GM23338 (cell line): ENCODE results near the gene CLSTN2. TPM values are rescaled to one million over a fixed set of nuclear protein-coding genes. Genes with fewer than 3 reads are reported as not detected.

ENCODE experiments used
- ATAC-seq: fragments of 200-7000 bp; cut with Tn5 transposase; 3 replicates; pipeline ENCODE4 v1.9.1; 2020
- DNase-seq: peaks from one replicate; pipeline ENCODE4 v3.0.0-alpha.2; 2015; ENCODE audit warnings: low spot score
- H2AFZ ChIP-seq: fragments of 200-600 bp; sonication (generic); 2 replicates; pipeline ENCODE4 v1.8.0; 2016; ENCODE audit warnings: antibody characterized with exemption, mild to moderate bottlenecking, moderate library complexity
- H3F3A ChIP-seq: fragments of 200-600 bp; sonication (generic); replicated peaks from 2 replicates; pipeline ENCODE4 v1.8.0; 2017; ENCODE audit warnings: antibody characterized with exemption, mixed run types, low read depth
- H3K27ac ChIP-seq: fragments of 200-600 bp; sonication (generic); 2 replicates; pipeline ENCODE4 v1.6.1; 2016; ENCODE audit warnings: low read depth
- H3K27me3 ChIP-seq: fragments of 200-600 bp; sonication (generic); 2 replicates; pipeline ENCODE4 v1.8.0; 2016; ENCODE audit warnings: mild to moderate bottlenecking, mixed run types, moderate library complexity; ENCODE audit not compliant: insufficient read depth
- H3K36me3 ChIP-seq: fragments of 200-600 bp; sonication (generic); 2 replicates; pipeline ENCODE4 v1.8.0; 2016; ENCODE audit warnings: mild to moderate bottlenecking; ENCODE audit not compliant: insufficient read depth
- H3K4me1 ChIP-seq: fragments of 200-600 bp; sonication (generic); 2 replicates; pipeline ENCODE4 v1.8.0; 2016; ENCODE audit warnings: mild to moderate bottlenecking, moderate library complexity; ENCODE audit not compliant: insufficient read depth
- H3K4me2 ChIP-seq: fragments of 200-600 bp; sonication (generic); 2 replicates; pipeline ENCODE4 v1.7.1; 2017; ENCODE audit warnings: mixed run types
- H3K4me3 ChIP-seq: fragments of 200-600 bp; sonication (generic); 2 replicates; pipeline ENCODE4 v1.6.1; 2016; ENCODE audit warnings: mixed run types
- H3K79me2 ChIP-seq: fragments of 200-600 bp; sonication (generic); replicated peaks from 2 replicates; pipeline ENCODE4 v1.8.0; 2017; ENCODE audit warnings: mild to moderate bottlenecking; ENCODE audit not compliant: insufficient read depth
- H3K9me2 ChIP-seq: fragments of 200-600 bp; sonication (generic); 2 replicates; pipeline ENCODE4 v1.8.0; 2017; ENCODE audit not compliant: insufficient read depth
- H4K20me1 ChIP-seq: fragments of 200-600 bp; sonication (generic); replicated peaks from 2 replicates; pipeline ENCODE4 v1.8.0; 2017; ENCODE audit warnings: mild to moderate bottlenecking; ENCODE audit not compliant: insufficient read depth
- H3K27ac Mint-ChIP-seq: 2 replicates; pipeline ENCODE4 v1.8.0; 2020; ENCODE audit warnings: inconsistent platforms, mild to moderate bottlenecking, moderate library complexity, mixed read lengths
- H3K27me3 Mint-ChIP-seq: 3 replicates; pipeline ENCODE4 v1.8.0; 2022; ENCODE audit warnings: low read depth, mild to moderate bottlenecking, moderate library complexity, mixed read lengths, inconsistent platforms; ENCODE audit not compliant: insufficient read depth, poor library complexity
- H3K36me3 Mint-ChIP-seq: 3 replicates; pipeline ENCODE4 v1.8.0; 2021; ENCODE audit warnings: low read depth, mild to moderate bottlenecking, inconsistent platforms, moderate library complexity, mixed read lengths
- H3K4me1 Mint-ChIP-seq: 3 replicates; pipeline ENCODE4 v1.8.0; 2020; ENCODE audit warnings: mild to moderate bottlenecking, inconsistent platforms, mixed read lengths
- H3K4me3 Mint-ChIP-seq: 3 replicates; pipeline ENCODE4 v1.8.0; 2021; ENCODE audit warnings: moderate library complexity, mild to moderate bottlenecking, inconsistent platforms, mixed read lengths
- H3K9me3 Mint-ChIP-seq: 3 replicates; pipeline ENCODE4 v1.8.0; 2020; ENCODE audit warnings: moderate library complexity, mild to moderate bottlenecking, inconsistent platforms, mixed read lengths
- CREB1 ChIP-seq: fragments of 250-450 bp; sonication (Bioruptor Pico); IDR thresholded peaks from 2 replicates; pipeline ENCODE4 v1.5.0; 2020; ENCODE audit warnings: low read depth, mild to moderate bottlenecking, moderate library complexity
- CTCF ChIP-seq, 2 experiments: fragments of 200-600 bp in 1 of 2; sonication (generic) in 1 of 2; conservative IDR thresholded peaks; 2 replicates each; pipeline versions ENCODE4 v1.5.1 to v1.6.1; 2016 to 2017; ENCODE audit warnings: antibody characterized with exemption in 2 of 2, low read depth in 2 of 2, mild to moderate bottlenecking in 2 of 2, moderate library complexity in 1 of 2
- ETS1 ChIP-seq: IDR thresholded peaks from 2 replicates; pipeline ENCODE4 v1.6.1; 2016; ENCODE audit warnings: antibody characterized with exemption
- EZH2phosphoT487 ChIP-seq: fragments of 200-600 bp; sonication (generic); IDR thresholded peaks from one replicate; pipeline ENCODE4 v1.8.1; 2018; ENCODE audit warnings: antibody characterized with exemption; ENCODE audit not compliant: unreplicated experiment
- POLR2AphosphoS5 ChIP-seq: IDR thresholded peaks from 2 replicates; pipeline ENCODE4 v1.6.1; 2016; ENCODE audit warnings: antibody characterized with exemption, low read depth
- STAT1 ChIP-seq: IDR thresholded peaks from one replicate; pipeline ENCODE4 v1.6.1; 2016; ENCODE audit warnings: antibody characterized with exemption; ENCODE audit not compliant: unreplicated experiment
- ZNF114 ChIP-seq: fragments of 250-450 bp; sonication (Bioruptor Pico); IDR thresholded peaks from 2 replicates; pipeline ENCODE4 v1.5.0; 2020; ENCODE audit warnings: mild to moderate bottlenecking, moderate library complexity
- ZNF331 ChIP-seq: fragments of 250-450 bp; sonication (Bioruptor Pico); IDR thresholded peaks from 2 replicates; pipeline ENCODE4 v1.5.0; 2020; ENCODE audit warnings: low read depth, mild to moderate bottlenecking, moderate library complexity
- ZNF462 ChIP-seq: fragments of 250-450 bp; sonication (Bioruptor Pico); IDR thresholded peaks from 2 replicates; pipeline ENCODE4 v1.5.0; 2020; ENCODE audit warnings: mild to moderate bottlenecking, moderate library complexity
- polyA plus RNA-seq: library from polyadenylated mRNA; unstranded; fragments of >200 nt; fragmentation: Nextera tagmentation; extraction: Ambion mirVana; gene quantifications from 2 replicates; pipeline ENCODE4 v1.2.1, GENCODE V29; 2016
- total RNA-seq: library from RNA; depleted of rRNA; stranded (reverse); fragments of >200 nt; shearing (Covaris generic); gene quantifications from 2 replicates; pipeline ENCODE4 v1.2.3, GENCODE V29; 2014

Gene CLSTN2
- total and polyA plus RNA-seq, 2 experiments from 2014 or later = 0.11 to 0.83 TPM

- H3K27me3 Mint-ChIP-seq = peaks cover 3% of the 10 kb centered on the region
- Histone ChIP-seq H2AFZ (no peak overlapping the region), H3K9me2 (peaks cover 7% of the 10 kb centered on the region; the same call in 1 of the 2 replicates), H4K20me1 (no peaks in the 10 kb centered on the region), H3K4me2 (no peak overlapping the region), H3K27ac (no peak overlapping the region), H3K36me3 (no peaks in the 10 kb centered on the region), H3K4me1 (no peaks in the 10 kb centered on the region), H3K79me2 (no peaks in the 10 kb centered on the region), H3K4me3 (no peak overlapping the region), H3K27me3 (no peaks in the 10 kb centered on the region), H3F3A (no peaks in the 10 kb centered on the region)
- no peak for ATAC-seq
- no peak overlapping the region for H3K4me3 Mint-ChIP-seq
- peaks cover 7% of the 10 kb centered on the region for H3K36me3 Mint-ChIP-seq
- peaks cover 7% of the 10 kb centered on the region for H3K9me3 Mint-ChIP-seq
- TF ChIP-seq CREB1 (CRISPR knock-in tag) (no peak), ZNF114 (no peak), CTCF (conservative IDR thresholded peaks at IDR 0.05; ENCODE audit: low read depth in 2 of 2) (no peak), ZNF331 (CRISPR knock-in tag) (no peak), POLR2AphosphoS5 (no peak), ETS1 (no peak), ZNF462 (CRISPR knock-in tag) (no peak), EZH2phosphoT487 (no peak), STAT1 (no peak)
- peaks cover 18% of the 10 kb centered on the region for H3K4me1 Mint-ChIP-seq
- no peak for DNase-seq
- H3K27ac Mint-ChIP-seq = no peak overlapping the region
Measured at GRCh38 chr3:140311428-140311827, 376.4 kb downstream of the CLSTN2 start.
